Stimulated activated CD4-positive, alpha-beta T cell treated with anti-CD3 and anti-CD28 coated beads, Interleukin-4, amount 100 ng/mL, for 1 hour (primary cell): ENCODE measurements around the gene UTS2R.
"Not testable (repeated sequence)": the region's sequence is repeated elsewhere in the genome, so short reads cannot be mapped to it uniquely, and the experiment has no call there.

Source experiments
- DNase-seq: peaks from one replicate; pipeline ENCODE4 v3.0.0-alpha.2; 2020

UTS2R gene

DNA sequence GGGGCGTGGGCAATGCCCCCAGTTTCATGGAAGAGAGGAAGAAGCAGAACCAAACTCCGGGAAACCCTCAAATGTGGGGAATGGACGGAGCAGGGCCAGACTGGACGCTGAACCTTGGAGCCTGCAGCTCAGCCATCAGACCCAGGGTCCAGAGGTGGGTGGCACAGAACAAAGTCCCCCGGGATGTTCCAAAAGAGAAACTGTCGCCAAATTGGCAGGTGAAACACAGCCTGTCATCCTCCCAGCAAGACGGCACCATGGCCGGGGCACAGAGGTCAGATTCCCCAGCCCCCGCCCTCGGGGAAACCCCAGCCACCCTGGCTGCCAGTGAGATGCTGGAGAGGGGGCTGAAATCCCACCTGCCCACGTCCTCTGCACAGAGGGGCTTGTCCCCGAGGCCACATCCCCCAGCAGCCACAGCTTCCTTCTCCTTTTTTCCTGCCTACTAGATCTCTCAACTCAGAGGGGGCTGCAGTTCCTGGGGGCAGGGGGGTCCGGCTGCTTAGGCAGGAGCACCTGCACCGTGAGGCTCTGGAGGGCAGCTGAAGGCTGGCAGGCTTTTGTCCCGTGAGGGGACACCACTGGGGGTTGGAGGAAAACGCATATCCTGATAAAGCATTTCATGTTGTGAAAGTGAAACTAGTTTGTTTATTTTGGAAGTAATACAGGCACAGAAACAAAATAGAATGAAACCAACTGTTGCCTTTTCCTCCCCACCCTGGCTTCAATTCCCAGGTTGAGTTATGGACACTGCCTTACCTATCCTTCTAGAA lies 36.8 kb upstream of the UTS2R start:
- DNase-seq = no peak

- no peak for DNase-seq
Measured at GRCh38 chr17:82338858-82339633, 32.5 kb upstream of the UTS2R start.

DNA sequence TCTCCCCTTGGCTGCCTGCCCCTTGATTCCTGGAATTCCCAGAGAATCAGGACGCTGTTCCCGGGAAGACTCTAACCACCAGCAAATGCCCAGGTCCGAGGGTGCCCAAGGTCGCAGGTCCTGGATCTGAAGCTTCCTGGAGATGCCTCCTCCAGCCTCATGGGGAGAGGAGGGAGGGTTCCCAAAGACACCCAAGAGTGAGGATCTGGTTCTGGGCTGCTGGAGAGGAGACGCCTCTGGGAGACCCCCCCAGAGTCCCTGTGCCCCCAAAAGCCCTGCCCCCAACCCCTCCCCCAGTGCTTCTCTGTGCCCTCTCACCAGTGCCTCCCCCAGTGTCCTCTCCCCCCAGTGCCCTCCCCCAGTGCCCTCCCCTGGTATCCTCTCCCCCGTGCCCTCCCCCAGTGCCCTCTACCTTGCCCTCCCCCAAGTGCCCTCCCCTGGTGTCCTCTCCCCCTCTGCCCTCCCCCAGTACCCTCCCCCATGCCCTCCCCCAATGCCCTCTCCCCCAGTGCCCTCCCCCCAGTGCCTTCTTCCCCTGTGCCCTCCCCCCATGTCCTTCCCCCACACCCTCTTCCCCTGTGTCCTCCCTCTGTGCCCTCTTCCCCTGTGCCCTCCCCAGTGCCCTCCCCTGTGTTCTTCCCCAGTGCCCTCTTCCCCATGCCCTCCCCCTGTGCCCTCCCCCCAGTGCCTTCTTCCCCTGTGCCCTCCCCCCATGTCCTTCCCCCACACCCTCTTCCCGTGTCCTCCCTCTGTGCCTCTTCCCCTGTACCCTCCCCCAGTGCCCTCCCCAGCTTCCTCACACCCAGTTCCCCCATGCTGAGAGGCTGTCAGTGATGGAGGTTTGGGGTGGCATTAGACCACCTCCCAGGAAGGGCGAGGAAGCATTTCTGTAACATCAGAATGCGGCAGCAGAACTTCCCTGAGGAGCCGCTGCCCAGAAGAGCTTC lies 31.7 kb upstream of the UTS2R start:
- no peak for DNase-seq

DNA sequence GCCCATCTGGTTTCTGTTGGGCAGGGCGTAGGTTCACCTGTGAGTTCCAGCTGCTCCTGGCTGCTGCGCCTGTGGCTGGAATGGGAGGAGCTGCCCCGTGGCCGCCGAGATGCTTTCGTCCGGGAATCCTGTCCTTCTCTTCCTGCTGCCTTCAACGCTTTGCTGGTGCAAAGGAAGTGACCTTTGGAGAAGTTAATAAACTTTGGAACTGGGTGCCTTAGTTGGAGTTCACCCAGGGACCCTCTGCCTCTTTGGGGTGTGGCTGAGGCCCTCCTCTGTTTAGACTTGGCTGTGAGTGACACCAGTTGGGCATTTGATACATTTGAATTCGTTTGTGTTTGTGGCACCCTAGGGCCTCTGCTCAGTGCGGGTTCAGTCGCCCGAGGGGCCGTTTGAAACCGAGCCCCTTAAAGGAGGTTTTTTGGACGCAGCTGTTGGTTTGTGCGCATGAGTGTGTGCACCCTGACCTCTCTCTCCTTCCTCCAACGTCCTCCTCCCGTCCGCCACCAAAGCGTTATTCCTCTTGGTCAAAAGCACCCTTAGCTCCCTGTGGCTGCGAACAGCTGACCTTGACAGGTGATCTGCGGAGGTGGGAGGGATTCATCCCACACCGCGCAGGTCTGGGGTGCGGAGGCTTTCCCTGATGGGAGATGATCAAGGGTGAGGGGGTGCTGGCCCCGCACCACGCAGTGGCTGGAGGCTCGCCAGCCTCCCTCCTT lies 29.0 kb upstream of the UTS2R start:
- DNase-seq = no peak

DNA sequence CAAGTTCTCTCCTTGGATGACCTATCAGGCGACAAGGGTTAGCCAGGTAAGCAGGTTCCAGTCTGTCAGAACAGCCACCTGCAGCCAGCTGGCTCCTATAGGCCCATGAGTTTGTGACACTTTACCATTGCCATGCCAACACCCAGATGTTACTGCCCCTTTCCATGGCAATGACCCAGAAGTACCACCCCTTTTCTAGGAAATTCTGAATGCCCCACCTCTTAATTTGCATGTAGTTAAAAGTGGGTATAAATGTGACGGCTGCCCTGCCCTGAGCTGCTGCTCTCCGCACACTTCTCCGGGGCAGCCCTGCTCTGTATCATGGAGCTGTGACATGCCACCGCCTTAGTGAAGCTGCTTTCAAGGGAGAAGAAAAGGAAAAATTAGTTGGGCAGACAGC lies 28.0 kb upstream of the UTS2R start:
- no peak for DNase-seq

DNA sequence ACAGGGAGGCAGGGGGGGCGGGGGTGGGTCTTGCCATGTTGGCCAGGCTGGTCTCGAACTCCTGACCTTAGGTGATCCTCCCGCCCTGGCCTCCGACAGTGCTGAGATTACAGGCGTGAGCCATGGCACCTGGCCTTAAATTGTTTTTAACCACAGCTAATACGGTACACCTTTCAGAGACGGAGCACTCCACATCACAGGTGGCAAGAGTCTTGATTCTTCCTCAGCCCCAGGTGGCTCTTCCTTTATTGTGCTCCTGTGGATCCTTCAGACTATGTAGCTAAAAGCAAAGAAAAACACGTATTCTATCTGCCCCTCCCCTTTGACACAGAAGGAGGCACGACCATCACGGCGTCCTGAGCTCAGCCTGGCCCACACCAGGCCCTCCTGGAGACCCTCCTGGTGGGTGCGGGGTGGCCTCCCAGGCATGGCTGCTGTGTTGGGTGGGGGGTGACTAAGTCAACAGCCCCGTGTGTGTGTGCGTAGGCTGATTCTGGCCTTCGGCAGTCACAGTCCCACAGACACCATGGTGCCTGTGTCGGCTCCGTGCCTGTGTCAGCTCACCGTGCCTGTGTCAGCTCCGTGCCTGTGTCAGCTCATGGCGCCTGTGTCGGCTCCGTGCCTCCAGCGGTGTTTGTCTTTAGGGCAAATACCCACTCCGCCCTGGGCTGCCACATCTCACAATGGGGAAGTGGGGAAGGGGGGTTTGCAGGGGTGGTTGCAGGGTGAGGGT lies 27.2 kb upstream of the UTS2R start:
- no peak for DNase-seq

GRCh38 chr17:82345151-82345976 lies 26.2 kb upstream of the UTS2R start:
- no peak for DNase-seq

DNA sequence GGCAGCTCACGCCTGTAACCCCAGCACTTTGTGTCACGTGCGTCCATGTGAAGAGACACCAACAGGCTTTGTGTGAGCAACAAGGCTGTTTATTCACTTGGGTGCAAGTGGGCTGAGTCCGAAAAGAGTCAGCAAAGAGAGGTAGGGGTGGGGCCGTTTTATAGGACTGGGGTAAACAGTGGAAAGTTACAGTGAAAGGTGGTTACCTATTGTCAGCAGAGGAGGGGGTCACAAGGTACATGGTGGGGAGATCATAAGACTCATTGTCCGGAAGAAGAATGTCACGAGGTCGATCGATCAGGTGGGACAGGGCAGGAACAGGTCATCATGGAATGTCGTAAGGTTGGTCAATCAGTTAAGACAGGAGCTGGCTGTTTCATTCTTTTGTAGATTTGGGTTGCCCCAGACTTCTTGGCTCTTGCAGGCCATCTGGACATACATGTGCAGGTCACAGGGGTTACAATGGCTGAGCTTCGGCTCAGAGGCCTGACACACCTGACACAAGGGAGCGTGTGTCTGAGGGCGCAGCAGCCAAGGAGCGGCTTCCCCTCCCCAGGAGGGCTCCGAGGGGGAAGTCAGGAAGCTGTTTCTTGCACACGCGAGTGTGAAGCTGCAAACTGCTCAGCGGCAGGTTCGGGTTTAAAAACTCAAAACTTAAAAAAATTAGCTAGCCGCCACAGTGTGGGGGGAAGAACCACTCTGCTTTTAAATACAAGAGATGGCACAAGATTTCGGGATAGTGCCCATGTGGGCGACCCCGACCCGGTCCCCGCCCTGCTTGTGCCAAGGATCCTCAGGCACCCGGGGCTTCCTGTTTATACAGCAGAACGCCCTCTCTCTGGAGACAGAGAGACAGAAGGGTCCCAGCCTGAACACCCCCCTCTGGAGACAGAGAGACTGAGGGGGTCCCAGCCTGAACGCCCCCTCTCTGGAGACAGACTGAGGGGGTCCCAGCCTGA lies 24.9 kb upstream of the UTS2R start:
- DNase-seq = no peak

DNA sequence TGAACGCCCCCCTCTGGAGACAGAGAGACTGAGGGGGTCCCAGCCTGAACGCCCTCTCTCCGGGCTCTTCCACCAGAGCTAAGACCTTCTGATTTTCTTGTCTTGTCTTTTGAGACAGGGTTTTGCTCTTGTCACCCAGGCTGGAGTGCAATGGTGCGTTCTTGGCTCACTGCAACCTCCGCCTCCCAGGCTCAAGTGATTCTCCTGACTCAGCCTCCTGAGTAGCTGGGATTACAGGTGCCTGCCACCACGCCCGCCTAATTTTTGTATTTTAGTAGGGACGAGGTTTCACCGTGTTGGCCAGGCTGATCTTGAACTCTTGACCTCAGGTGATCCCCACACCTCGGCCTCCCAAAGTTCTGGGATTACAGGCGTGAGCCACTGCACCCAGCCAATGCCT lies 23.6 kb upstream of the UTS2R start:
- not testable (repeated sequence) for DNase-seq

- DNase-seq = no peak
Measured at GRCh38 chr17:82348434-82348833, 23.1 kb upstream of the UTS2R start.

- DNase-seq = no peak
Measured at GRCh38 chr17:82348866-82349265, 22.7 kb upstream of the UTS2R start.

DNA sequence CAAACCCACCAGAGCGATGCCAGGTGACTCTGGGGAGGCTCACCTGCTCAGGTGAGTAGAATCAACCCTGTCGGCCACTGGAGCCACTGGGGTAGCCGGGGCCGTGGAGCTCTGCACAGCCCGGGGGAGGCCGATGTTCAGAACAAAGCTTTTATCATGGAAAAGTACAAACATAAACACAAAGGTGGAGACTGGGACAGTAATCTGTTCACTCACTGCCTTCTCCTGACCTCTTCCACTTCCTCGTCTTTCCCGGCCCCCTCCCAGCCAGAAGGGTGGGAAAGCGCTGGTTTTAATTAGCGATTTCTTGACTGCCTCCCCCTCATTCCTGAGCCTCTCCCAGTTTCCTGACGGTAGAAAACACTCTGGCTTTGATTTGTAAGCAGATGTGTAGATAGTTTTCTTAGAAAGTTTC lies 22.3 kb upstream of the UTS2R start:
- no peak for DNase-seq

- DNase-seq = peak; percentile 54
Measured at GRCh38 chr17:82350182-82351030, 21.2 kb upstream of the UTS2R start.

DNA sequence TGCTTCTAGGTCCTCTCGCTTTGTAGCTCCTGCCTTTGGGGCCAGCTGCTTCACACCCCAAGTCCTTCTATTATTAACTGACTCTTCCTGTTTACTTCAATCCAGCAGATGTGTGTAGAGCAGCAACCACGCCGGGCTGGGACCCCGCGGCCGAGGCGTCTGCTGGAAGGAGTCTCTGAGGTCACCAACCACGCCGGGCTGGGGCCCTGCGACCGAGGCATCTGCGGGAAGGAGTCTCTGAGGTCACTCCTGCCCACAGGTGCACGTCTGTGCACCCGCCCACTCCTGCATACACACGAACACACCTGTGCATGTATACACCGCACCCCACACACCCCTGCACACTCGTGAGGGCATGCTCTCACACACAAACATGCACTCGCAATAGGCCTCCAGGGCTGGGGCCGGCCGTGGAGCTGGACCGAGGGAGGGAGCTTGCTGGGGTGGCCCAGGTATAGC lies 20.3 kb upstream of the UTS2R start:
- DNase-seq = no peak

DNA sequence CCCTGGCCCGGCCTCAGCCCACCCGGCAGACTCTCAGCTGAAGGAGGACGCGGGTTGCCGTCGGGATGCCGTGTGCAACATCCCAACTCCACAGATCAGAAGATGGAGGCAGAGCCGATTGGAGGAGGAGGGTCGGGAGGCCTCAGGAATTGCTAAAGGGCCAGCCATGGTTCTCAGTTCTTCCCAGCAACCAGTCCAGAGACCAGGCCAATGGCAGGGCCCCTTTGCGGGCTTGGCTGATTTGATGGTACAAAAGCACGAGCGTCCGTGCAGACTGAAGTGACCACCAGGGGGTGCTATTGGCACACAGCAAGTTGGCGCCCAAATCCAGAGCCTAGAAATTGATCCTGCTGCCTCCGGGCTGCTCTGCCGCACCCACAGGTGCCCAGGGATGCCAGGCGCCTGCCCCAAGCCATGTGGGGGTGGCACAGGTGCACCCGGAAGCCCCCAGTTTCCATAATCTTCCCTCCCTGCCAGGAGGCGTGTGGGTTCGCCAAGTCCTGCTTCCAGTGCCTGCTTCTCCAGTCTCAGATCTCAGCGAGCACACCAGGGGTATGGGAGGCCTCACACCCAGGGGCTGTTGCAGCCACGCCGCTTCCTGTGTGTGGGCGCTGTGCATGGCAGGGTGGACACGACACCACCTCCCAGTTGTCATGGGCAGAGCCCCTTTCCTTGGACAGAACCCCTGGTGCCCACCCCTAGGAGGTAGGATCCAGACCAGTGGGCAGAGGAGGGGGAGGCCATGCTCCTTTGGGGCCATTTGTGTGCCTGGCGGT lies 19.7 kb upstream of the UTS2R start:
- peak; percentile 77 for DNase-seq

DNA sequence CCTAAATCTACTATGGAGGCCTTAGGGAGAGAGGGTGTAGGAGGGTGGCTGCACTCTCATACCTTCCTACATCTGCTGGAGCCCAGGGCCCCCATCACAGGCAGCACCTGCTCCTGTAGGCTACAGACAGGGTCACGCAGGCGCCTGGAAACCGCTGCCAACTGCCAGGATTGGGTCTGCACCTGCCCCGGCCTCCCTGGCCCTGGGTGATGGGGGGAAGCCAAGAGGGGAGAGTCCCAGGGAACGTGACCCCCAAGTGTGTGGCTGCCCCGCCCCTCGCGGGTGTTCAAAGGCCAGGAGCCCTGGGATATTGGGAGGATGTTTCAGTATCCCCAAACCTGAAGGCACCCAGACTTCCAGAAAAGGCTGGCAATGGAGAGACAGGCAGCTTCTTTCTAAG lies 18.1 kb upstream of the UTS2R start:
- no peak for DNase-seq

DNA sequence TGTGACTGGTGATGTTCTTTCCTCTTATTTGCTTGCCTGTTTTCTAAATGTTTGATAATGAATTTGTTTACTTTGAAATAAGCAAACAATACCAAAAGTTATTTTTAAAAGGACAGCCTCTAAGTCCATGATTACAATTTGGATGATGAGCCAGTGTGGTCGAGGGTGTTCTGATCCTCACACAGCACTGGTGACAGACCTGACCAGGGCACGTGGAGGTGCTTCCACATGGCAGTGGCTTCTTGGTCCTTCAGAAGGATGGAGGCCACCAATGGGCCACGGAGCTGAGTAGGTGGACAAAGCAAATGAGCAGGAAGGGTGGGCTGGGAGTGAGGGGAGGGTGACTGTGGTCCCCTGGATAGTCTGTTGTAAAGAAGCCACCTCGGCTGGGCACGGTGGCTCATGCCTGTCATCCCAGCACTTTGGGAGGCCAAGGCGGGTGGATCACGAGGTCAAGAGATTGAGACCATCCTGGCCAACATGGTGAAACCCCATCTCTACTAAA lies 16.7 kb upstream of the UTS2R start:
- no peak for DNase-seq
